Vagina (tissue), 2 donors: ENCODE measurements around the gene ARHGAP5. TPM values are rescaled to one million over a fixed set of nuclear protein-coding genes. Genes with fewer than 3 reads are reported as not detected.

Experiments
- DNase-seq, 2 donors: peaks; one replicate each; pipeline ENCODE4 v3.0.0-alpha.2; 2017; ENCODE audit errors: extremely low spot score in 2 of 2
- H3K27ac ChIP-seq: fragments of 200-600 bp; sonication (generic); one replicate; pipeline ENCODE4 v1.5.1; 2019
- H3K27me3 ChIP-seq: fragments of 200-600 bp; sonication (generic); one replicate; pipeline ENCODE4 v1.5.1; 2019
- H3K36me3 ChIP-seq, 2 donors: fragments of 200-600 bp; sonication (generic); one replicate each; pipeline ENCODE4 v1.5.1; 2017 to 2019
- H3K4me1 ChIP-seq: fragments of 200-600 bp; sonication (generic); one replicate; pipeline ENCODE4 v1.5.1; 2019
- H3K4me3 ChIP-seq, 2 donors: fragments of 200-600 bp; sonication (generic); 1 replicate in 1 of 2; 2 replicates in 1 of 2; pipeline ENCODE4 v1.5.1; 2016 to 2019
- H3K9me3 ChIP-seq: fragments of 200-600 bp; sonication (generic); one replicate; pipeline ENCODE4 v1.5.1; 2019
- POLR2A ChIP-seq, 2 donors: fragments of 450-650 bp; IDR thresholded peaks; one replicate each; pipeline ENCODE4 v1.6.1; 2017; ENCODE audit warnings: antibody characterized with exemption in 2 of 2, mild to moderate bottlenecking in 2 of 2, moderate library complexity in 2 of 2
- POLR2AphosphoS5 ChIP-seq, 2 donors: sonication (generic); formaldehyde crosslinking; IDR thresholded peaks; one replicate each; pipeline ENCODE4 v1.9.0; 2017; ENCODE audit warnings: antibody characterized with exemption in 2 of 2, mild to moderate bottlenecking in 2 of 2, low read depth in 1 of 2; ENCODE audit not compliant: insufficient read depth in 1 of 2
- intact Hi-C: fragments of 100-400 bp; cut with DNase I; formaldehyde crosslinking; loops from one replicate; pipeline ENCODE4 v1.15.1; 2023
- total RNA-seq: library from RNA; depleted of rRNA; stranded (reverse); fragments of >200 nt; gene quantifications from one replicate; pipeline ENCODE4 v1.2.3, GENCODE V29; 2016
- TF ChIP-seq, protein P1 (sequence below), 3 experiments: fragments of 450-650 bp in 2 of 3; fragments of 200-600 bp in 1 of 3; sonication (generic) in 1 of 3; IDR thresholded peaks; one replicate each; pipeline ENCODE4 v1.5.1; 2017 to 2019; ENCODE audit warnings: antibody characterized with exemption in 3 of 3, mild to moderate bottlenecking in 2 of 3, moderate library complexity in 2 of 3

The ARHGAP5 gene
- total RNA-seq, 1 donor from 2014 or later: 90.6 TPM

DNA sequence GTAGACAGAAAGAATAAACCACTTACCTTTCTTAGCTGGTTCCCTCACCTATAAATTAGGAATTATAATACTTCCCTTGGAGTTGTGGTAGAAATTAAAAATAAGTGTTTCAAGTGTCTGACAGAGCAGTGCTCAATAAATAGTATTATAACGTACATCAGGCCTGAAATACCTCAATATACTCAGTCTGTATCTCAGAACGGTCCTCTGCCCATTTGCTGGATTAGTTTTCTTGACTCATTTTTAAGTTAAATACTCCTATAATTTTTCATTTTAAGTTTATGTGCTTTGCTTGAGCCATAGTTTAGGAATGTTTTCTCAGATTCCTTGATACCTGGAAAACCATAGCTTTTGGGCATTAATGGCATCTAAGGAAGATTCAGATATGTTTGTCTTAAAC, 22.4 kb downstream of the ARHGAP5 start:
- peaks cover 0 to 5% of the 10 kb centered on the region in 2 donors for H3K36me3 ChIP-seq
- intact Hi-C loops: no loop called here
- no peak overlapping the region for H3K4me3 ChIP-seq
- TF ChIP-seq, protein P1, sequence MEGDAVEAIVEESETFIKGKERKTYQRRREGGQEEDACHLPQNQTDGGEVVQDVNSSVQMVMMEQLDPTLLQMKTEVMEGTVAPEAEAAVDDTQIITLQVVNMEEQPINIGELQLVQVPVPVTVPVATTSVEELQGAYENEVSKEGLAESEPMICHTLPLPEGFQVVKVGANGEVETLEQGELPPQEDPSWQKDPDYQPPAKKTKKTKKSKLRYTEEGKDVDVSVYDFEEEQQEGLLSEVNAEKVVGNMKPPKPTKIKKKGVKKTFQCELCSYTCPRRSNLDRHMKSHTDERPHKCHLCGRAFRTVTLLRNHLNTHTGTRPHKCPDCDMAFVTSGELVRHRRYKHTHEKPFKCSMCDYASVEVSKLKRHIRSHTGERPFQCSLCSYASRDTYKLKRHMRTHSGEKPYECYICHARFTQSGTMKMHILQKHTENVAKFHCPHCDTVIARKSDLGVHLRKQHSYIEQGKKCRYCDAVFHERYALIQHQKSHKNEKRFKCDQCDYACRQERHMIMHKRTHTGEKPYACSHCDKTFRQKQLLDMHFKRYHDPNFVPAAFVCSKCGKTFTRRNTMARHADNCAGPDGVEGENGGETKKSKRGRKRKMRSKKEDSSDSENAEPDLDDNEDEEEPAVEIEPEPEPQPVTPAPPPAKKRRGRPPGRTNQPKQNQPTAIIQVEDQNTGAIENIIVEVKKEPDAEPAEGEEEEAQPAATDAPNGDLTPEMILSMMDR (IDR thresholded peaks at IDR 0.05): no peak
- TF ChIP-seq POLR2A (IDR thresholded peaks at IDR 0.05) (no peak), POLR2AphosphoS5 (IDR thresholded peaks at IDR 0.05; ENCODE audit: insufficient read depth in 1 of 2, low read depth in 1 of 2) (no peak)
- H3K9me3 ChIP-seq: no peaks in the 10 kb centered on the region
- peaks cover 37% of the 10 kb centered on the region for H3K4me1 ChIP-seq
- H3K27me3 ChIP-seq: no peaks in the 10 kb centered on the region
- no peak for DNase-seq
- H3K27ac ChIP-seq: no peak overlapping the region

- H3K27ac ChIP-seq: no peak overlapping the region
- H3K4me1 ChIP-seq: peaks cover 43% of the 10 kb centered on the region
- intact Hi-C loops: no loop called here
- TF ChIP-seq POLR2A (IDR thresholded peaks at IDR 0.05) (no peak), POLR2AphosphoS5 (IDR thresholded peaks at IDR 0.05; ENCODE audit: insufficient read depth in 1 of 2, low read depth in 1 of 2) (no peak)
- TF ChIP-seq, protein P1 (IDR thresholded peaks at IDR 0.05): no peak
- H3K36me3 ChIP-seq: peaks cover 0 to 5% of the 10 kb centered on the region in 2 donors
- no peaks in the 10 kb centered on the region for H3K9me3 ChIP-seq
- DNase-seq: no peak
- H3K4me3 ChIP-seq: no peak overlapping the region
- H3K27me3 ChIP-seq: no peaks in the 10 kb centered on the region
These were observed 23.1 kb downstream of the ARHGAP5 start for GRCh38 chr14:32100175-32100574.

DNA sequence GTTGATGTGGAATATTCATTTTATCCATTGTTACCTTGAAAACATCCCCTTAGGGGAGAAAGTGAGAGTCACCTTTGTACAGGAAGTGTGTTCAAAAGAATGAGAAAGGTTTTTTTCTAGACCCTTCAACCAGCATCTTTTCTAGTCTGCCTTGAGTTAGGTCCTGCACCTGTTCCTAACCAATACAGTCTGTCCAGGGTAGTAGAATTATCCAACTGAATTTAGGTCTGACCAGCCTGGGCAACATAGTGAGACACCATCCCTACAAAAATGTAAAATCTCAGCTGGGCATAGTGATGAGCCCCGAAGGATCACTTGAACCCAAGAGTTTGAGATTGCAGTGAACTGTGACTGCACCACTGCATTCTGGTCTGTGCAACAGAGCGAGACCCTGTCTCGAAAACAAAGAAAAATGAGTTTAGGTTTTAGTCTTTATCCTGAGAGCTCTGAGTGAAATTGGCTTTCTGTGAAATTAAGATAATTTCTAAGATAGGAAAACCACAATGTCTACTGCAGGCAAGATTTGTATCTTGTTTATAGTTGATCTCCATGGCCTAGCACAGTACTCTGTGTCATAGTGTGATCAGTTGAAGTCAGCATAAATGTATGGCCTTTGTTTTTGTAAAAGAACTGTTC, 25.2 kb downstream of the ARHGAP5 start:
- intact Hi-C loops: no loop called here
- TF ChIP-seq POLR2A (IDR thresholded peaks at IDR 0.05): no peak
- TF ChIP-seq, protein P1 (IDR thresholded peaks at IDR 0.05): no peak
- TF ChIP-seq POLR2AphosphoS5 (IDR thresholded peaks at IDR 0.05; ENCODE audit: insufficient read depth in 1 of 2, low read depth in 1 of 2): no peak
- H3K27ac ChIP-seq: no peak overlapping the region
- H3K4me1 ChIP-seq: peaks cover 37% of the 10 kb centered on the region
- H3K9me3 ChIP-seq: no peaks in the 10 kb centered on the region
- H3K27me3 ChIP-seq: no peaks in the 10 kb centered on the region
- H3K36me3 ChIP-seq: peaks cover 0 to 5% of the 10 kb centered on the region in 2 donors
- no peak for DNase-seq
- no peak overlapping the region for H3K4me3 ChIP-seq

- intact Hi-C loops: no loop called here
- TF ChIP-seq, protein P1 (IDR thresholded peaks at IDR 0.05): no peak
- no peak for TF ChIP-seq POLR2A (IDR thresholded peaks at IDR 0.05)
- no peak for TF ChIP-seq POLR2AphosphoS5 (IDR thresholded peaks at IDR 0.05; ENCODE audit: insufficient read depth in 1 of 2, low read depth in 1 of 2)
- DNase-seq: no peak
- Histone ChIP-seq H3K27ac (no peak overlapping the region), H3K27me3 (no peaks in the 10 kb centered on the region), H3K4me1 (peaks cover 37% of the 10 kb centered on the region), H3K9me3 (no peaks in the 10 kb centered on the region), H3K4me3 (no peak overlapping the region), H3K36me3 (peaks cover 0 to 5% of the 10 kb centered on the region in 2 donors)
These were observed 25.9 kb downstream of the ARHGAP5 start for GRCh38 chr14:32102968-32103367.

- Histone ChIP-seq H3K36me3 (peaks cover 0 to 5% of the 10 kb centered on the region in 2 donors), H3K9me3 (no peaks in the 10 kb centered on the region), H3K27ac (no peak overlapping the region), H3K4me1 (peaks cover 42% of the 10 kb centered on the region), H3K27me3 (no peaks in the 10 kb centered on the region), H3K4me3 (no peak overlapping the region)
- DNase-seq: no peak
- TF ChIP-seq POLR2AphosphoS5 (IDR thresholded peaks at IDR 0.05; ENCODE audit: insufficient read depth in 1 of 2, low read depth in 1 of 2): no peak
- TF ChIP-seq, protein P1 (IDR thresholded peaks at IDR 0.05): no peak
- TF ChIP-seq POLR2A (IDR thresholded peaks at IDR 0.05): no peak
- intact Hi-C loops: no loop called here
These were observed 27.2 kb downstream of the ARHGAP5 start for GRCh38 chr14:32104308-32104707.
